NB4 (cell line): ENCODE measurements around the gene RNF7.

Experiments used
- CTCF ChIP-seq: IDR thresholded peaks from one replicate; pipeline ENCODE4 v1.5.1; 2012; ENCODE audit warnings: low read depth, low read length
- POLR2A ChIP-seq: IDR thresholded peaks from 2 replicates; pipeline ENCODE4 v1.6.1; 2011; ENCODE audit warnings: mild to moderate bottlenecking; ENCODE audit not compliant: insufficient read length; ENCODE audit errors: extremely low read depth

GRCh38 chr3:141743305-141743704 is 5.2 kb downstream of the RNF7 start:
- no peak for TF ChIP-seq POLR2A
- TF ChIP-seq CTCF: no peak
